Stimulated activated memory B cell treated with anti-CD40 and anti-IgM and Interleukin-4, amounts not matched to agents 10 μg/mL and 1 μg/mL and 100 μg/mL, for 72 hours (primary cell): Measurements from ENCODE around the gene TMEM72.

Source experiments
- ATAC-seq: fragments of 150-1000 bp; cut with Tn5 transposase; 2 replicates; pipeline ENCODE4 v1.10.0; 2021
- H3K27ac Mint-ChIP-seq: one replicate; pipeline ENCODE4 v1.8.0; 2022; ENCODE audit warnings: mild to moderate bottlenecking, mixed read lengths
- H3K27me3 Mint-ChIP-seq: one replicate; pipeline ENCODE4 v1.8.0; 2022; ENCODE audit warnings: mixed read lengths
- H3K36me3 Mint-ChIP-seq: one replicate; pipeline ENCODE4 v1.8.0; 2022; ENCODE audit warnings: mixed read lengths
- H3K4me1 Mint-ChIP-seq: one replicate; pipeline ENCODE4 v1.8.0; 2022; ENCODE audit warnings: mixed read lengths
- H3K4me3 Mint-ChIP-seq: one replicate; pipeline ENCODE4 v1.8.0; 2022; ENCODE audit warnings: mild to moderate bottlenecking, moderate library complexity, mixed read lengths
- H3K9me3 Mint-ChIP-seq: one replicate; pipeline ENCODE4 v1.8.0; 2022; ENCODE audit warnings: mixed read lengths

TMEM72 gene

DNA sequence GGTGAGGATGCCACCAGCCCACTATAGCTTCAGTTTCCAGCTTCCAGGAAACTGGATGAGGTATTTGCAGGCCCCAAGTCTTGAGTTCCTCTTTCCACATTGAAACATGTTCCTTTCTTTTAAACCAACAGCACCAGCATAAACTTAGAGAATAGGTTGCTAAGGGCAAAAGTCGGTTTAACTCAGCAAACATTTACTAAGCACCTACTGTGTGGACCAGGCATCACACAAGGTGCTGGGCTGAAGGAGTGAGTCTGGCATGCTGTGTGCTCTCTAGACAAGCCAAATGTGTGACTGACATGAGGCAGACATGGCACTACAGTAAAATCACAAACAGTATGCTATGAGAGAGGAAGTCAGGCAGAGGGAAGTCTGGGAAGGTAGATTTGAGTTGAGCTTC is 37.5 kb downstream of the TMEM72 start:
- no peaks in the 10 kb centered on the region for H3K27me3 Mint-ChIP-seq
- H3K9me3 Mint-ChIP-seq, result peaks cover 14% of the 10 kb centered on the region
- H3K4me3 Mint-ChIP-seq, result no peak overlapping the region
- H3K27ac Mint-ChIP-seq, result peak overlapping the region; percentile 43
- H3K36me3 Mint-ChIP-seq, result peaks cover 23% of the 10 kb centered on the region
- no peak for ATAC-seq
- peaks cover 48% of the 10 kb centered on the region for H3K4me1 Mint-ChIP-seq

- Mint-ChIP-seq H3K36me3 (peaks cover 20% of the 10 kb centered on the region), H3K4me1 (peaks cover 48% of the 10 kb centered on the region), H3K27me3 (no peaks in the 10 kb centered on the region), H3K27ac (peak overlapping the region; percentile 50), H3K9me3 (peaks cover 11% of the 10 kb centered on the region), H3K4me3 (no peak overlapping the region)
- no peak for ATAC-seq
Measured at GRCh38 chr10:44949127-44949802, 38.1 kb downstream of the TMEM72 start.

DNA sequence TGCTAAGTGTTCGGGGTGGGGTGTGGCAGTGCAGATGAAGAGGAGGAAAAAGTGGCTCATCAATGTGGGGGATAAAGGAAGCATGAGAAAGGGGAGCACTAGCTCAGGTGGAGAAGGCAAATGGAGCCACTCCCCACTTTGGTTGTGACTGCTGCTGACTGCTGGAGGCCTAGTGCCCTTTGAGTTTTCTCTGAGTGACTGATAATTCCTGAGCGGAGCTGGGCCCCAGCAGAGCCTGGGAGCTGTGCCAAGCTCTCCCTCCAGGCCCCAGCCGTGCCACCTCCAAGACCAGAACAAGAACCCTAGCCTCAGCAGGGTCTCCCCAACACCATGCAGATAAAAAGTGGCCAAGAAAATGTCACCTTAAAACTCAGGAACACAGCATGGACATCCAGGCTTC is 38.8 kb downstream of the TMEM72 start:
- peak overlapping the region; percentile 50 for H3K27ac Mint-ChIP-seq
- H3K27me3 Mint-ChIP-seq, result no peaks in the 10 kb centered on the region
- ATAC-seq, result no peak
- H3K9me3 Mint-ChIP-seq, result peaks cover 6% of the 10 kb centered on the region
- no peak overlapping the region for H3K4me3 Mint-ChIP-seq
- peaks cover 53% of the 10 kb centered on the region for H3K4me1 Mint-ChIP-seq
- peaks cover 19% of the 10 kb centered on the region for H3K36me3 Mint-ChIP-seq

DNA sequence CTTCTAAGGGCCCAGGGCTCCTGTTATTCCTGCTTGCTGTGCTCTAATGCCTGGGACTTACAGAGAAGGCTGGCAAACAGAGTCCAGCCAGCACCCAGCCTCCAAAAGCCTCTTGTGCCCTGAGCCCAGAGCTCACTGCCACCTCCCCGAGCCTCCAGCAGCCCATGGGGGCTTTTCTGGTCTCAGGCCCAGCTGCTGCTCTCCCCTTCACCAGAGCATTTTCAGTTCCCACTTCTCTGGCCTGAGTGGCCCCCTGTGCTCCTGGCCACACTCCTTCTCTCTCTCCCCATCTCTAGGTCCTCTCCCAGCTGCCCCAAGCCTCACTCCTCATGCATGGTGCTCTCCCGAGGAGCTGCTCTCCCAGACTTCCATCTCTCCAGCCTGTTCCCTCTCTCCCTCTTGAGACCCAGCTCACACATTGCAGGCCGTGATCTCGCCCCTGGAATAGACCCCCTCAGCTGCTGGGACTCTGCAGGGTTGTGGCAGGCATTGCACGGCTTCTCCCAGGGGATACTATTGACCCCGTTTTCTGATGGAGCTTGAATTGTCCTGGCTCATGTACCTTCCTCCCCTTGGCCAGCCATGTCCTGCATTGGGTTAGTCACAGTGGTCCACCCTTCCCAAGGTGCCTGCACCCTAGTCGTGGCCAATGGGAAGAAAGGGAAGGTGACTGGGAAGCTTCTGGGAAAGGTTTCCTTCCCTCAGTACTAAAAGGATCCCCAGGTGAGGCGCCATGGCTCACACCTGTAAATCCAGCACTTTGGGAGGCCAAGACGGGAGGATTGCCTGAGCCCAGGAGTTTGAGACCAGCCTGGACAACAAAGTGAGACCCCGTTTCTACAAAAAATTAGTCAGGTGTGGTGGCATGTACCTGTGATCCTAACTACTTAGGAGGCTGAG is 39.4 kb downstream of the TMEM72 start:
- H3K27ac Mint-ChIP-seq, result peak overlapping the region; percentile 50

GRCh38 chr10:44951576-44952226 is 40.6 kb downstream of the TMEM72 start:
- ATAC-seq, result no peak
- Mint-ChIP-seq H3K36me3 (peaks cover 27% of the 10 kb centered on the region), H3K27me3 (no peaks in the 10 kb centered on the region), H3K9me3 (no peaks in the 10 kb centered on the region), H3K4me3 (no peak overlapping the region), H3K4me1 (peaks cover 45% of the 10 kb centered on the region), H3K27ac (no peak overlapping the region)

More for the DNA sequence above, 39.4 kb downstream of the TMEM72 start:
- Mint-ChIP-seq H3K4me3 (no peak overlapping the region), H3K36me3 (peaks cover 15% of the 10 kb centered on the region), H3K27me3 (no peaks in the 10 kb centered on the region), H3K9me3 (peaks cover 3% of the 10 kb centered on the region), H3K4me1 (peaks cover 54% of the 10 kb centered on the region)
- peak; percentile 52 for ATAC-seq

- peaks cover 46% of the 10 kb centered on the region for H3K4me1 Mint-ChIP-seq
- H3K27me3 Mint-ChIP-seq, result no peaks in the 10 kb centered on the region
- H3K36me3 Mint-ChIP-seq, result peaks cover 35% of the 10 kb centered on the region
- H3K4me3 Mint-ChIP-seq, result no peak overlapping the region
- H3K9me3 Mint-ChIP-seq, result no peaks in the 10 kb centered on the region
- no peak overlapping the region for H3K27ac Mint-ChIP-seq
- ATAC-seq, result no peak
Measured at GRCh38 chr10:44952779-44953231, 41.7 kb downstream of the TMEM72 start.

GRCh38 chr10:44954042-44954441 is 42.9 kb downstream of the TMEM72 start:
- Mint-ChIP-seq H3K27ac (no peak overlapping the region), H3K4me1 (peaks cover 46% of the 10 kb centered on the region)
- no peak for ATAC-seq

DNA sequence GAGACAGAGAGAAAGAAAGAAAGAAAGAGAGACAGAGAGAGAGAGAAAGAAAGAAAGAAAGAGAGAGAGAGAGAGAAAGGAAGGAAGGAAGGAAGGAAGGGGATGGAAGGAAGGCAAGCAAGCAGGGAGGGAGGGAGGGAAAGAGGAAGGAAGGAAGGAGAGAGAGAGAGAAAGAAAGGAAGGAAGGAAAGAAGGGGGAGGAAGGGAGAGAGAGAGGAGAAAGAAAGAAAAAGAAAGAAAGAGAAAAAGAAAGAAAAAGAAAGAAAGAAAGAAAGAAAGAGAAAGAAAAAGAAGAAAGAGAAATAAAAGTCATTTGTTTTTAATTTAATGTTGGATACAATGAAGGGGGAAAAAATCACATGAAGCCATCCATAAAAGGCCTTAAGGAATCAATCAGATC is 43.8 kb downstream of the TMEM72 start:
- H3K27me3 Mint-ChIP-seq, result no peaks in the 10 kb centered on the region
- ATAC-seq, result no peak
- H3K4me3 Mint-ChIP-seq, result no peak overlapping the region
- peak overlapping the region; percentile 2 for H3K27ac Mint-ChIP-seq
- H3K9me3 Mint-ChIP-seq, result no peaks in the 10 kb centered on the region
- H3K36me3 Mint-ChIP-seq, result peaks cover 35% of the 10 kb centered on the region
- peaks cover 41% of the 10 kb centered on the region for H3K4me1 Mint-ChIP-seq

More at GRCh38 chr10:44954042-44954441, 42.9 kb downstream of the TMEM72 start:
- no peak overlapping the region for H3K4me3 Mint-ChIP-seq
- no peaks in the 10 kb centered on the region for H3K27me3 Mint-ChIP-seq
- peaks cover 35% of the 10 kb centered on the region for H3K36me3 Mint-ChIP-seq
- H3K9me3 Mint-ChIP-seq, result no peaks in the 10 kb centered on the region

- no peak for ATAC-seq
- H3K27ac Mint-ChIP-seq, result no peak overlapping the region
- H3K9me3 Mint-ChIP-seq, result no peaks in the 10 kb centered on the region
- H3K36me3 Mint-ChIP-seq, result peaks cover 35% of the 10 kb centered on the region
- no peaks in the 10 kb centered on the region for H3K27me3 Mint-ChIP-seq
- H3K4me3 Mint-ChIP-seq, result no peak overlapping the region
- peaks cover 38% of the 10 kb centered on the region for H3K4me1 Mint-ChIP-seq
Measured at GRCh38 chr10:44955413-44956070, 44.4 kb downstream of the TMEM72 start.

DNA sequence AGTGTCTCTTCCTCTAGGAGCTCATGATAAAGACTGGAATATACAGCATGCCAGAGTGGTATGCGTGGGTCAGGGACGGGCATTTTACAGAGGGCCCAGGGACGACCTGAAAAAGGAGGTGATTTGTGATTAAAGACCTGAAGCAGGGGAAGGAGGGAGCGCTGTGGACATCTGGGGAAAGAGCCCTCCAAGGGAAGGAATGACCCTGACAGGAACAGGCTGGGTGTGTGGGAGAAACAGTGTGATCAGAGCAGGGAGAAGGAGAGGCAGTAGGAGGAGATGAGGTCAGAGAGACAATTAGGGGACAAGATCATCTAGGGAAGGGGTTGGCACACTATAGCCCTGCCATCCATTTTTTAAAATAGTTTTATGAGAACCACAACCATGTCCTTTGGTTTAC is 45.1 kb downstream of the TMEM72 start:
- no peak for ATAC-seq
- Mint-ChIP-seq H3K27ac (no peak overlapping the region), H3K4me1 (peaks cover 40% of the 10 kb centered on the region), H3K9me3 (no peaks in the 10 kb centered on the region), H3K4me3 (no peak overlapping the region), H3K27me3 (no peaks in the 10 kb centered on the region), H3K36me3 (peaks cover 35% of the 10 kb centered on the region)

- Mint-ChIP-seq H3K9me3 (no peaks in the 10 kb centered on the region), H3K27me3 (no peaks in the 10 kb centered on the region), H3K4me1 (peaks cover 42% of the 10 kb centered on the region), H3K36me3 (peaks cover 35% of the 10 kb centered on the region), H3K27ac (no peak overlapping the region), H3K4me3 (peak overlapping the region; percentile 18)
- no peak for ATAC-seq
Measured at GRCh38 chr10:44956717-44957706, 45.9 kb downstream of the TMEM72 start.

DNA sequence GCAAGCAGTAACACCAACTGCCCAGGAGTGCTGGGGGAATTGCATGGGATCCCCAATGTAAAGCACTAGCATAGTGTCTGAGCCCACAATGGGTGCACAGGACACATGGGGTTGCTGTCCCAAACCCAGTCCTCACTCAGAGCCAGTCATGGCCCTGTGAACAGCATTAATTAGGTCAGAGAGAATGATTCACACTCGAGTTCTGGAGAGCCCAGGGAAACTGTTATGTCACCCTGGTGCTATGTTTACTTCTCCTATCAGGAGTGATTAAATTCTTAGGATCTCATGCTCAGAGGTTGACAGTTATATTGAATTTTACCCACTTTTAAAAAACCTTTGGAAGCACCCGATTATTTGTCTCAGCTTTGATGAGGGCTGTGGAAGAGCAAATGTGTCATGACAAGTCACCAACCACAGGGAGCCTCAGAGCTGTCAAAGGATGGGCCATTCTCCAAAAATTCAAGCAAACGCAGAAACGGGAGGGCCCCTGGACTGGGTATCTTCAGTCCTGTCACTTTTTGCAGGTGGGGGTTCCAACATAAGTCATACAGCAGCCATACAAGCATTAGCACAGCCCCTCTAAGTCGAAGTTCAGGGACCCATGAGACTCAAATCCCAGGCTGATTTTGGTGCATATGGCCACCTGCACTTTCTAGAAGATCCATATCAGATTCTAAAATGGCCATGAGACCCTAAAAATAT is 47.2 kb downstream of the TMEM72 start:
- ATAC-seq, result no peak
- peaks cover 54% of the 10 kb centered on the region for H3K4me1 Mint-ChIP-seq
- no peaks in the 10 kb centered on the region for H3K27me3 Mint-ChIP-seq
- H3K27ac Mint-ChIP-seq, result peak overlapping the region; percentile 71
- peaks cover 30% of the 10 kb centered on the region for H3K36me3 Mint-ChIP-seq
- no peaks in the 10 kb centered on the region for H3K9me3 Mint-ChIP-seq
- H3K4me3 Mint-ChIP-seq, result peak overlapping the region; percentile 86

DNA sequence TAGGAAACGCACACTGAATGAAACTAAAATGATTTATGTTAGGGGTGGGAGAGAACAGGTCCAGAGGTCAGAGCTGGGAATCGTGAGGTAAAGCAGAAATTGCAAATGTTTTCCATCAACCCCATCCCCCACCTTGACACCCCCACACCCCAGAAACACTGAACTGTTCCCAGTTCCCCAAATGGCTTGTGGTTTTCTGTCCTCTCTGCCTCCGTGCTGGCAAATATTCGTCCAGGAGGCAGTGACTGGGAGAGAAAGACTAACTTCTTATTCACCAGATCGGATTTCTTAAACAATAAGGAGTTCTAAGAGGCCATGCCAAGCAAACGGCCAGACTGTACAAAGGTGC is 47.7 kb downstream of the TMEM72 start:
- Mint-ChIP-seq H3K27ac (peak overlapping the region; percentile 71), H3K36me3 (peaks cover 27% of the 10 kb centered on the region), H3K9me3 (no peaks in the 10 kb centered on the region), H3K4me3 (peak overlapping the region; percentile 86), H3K4me1 (peaks cover 59% of the 10 kb centered on the region), H3K27me3 (no peaks in the 10 kb centered on the region)
- ATAC-seq, result no peak
